Esophagus muscularis mucosa (tissue), 4 donors: ENCODE measurements around the gene ANO3.

Experiments
- CTCF ChIP-seq, 3 experiments: fragments of 200-600 bp in 2 of 3; fragments of 450-650 bp in 1 of 3; sonication (generic) in 2 of 3; IDR thresholded peaks; one replicate each; pipeline ENCODE4 v1.5.1; 2017 to 2019; ENCODE audit warnings: antibody characterized with exemption in 3 of 3, mild to moderate bottlenecking in 2 of 3, moderate library complexity in 1 of 3
- EP300 ChIP-seq: sonication (generic); formaldehyde crosslinking; IDR thresholded peaks from one replicate; pipeline ENCODE4 v1.6.1; 2017; ENCODE audit warnings: antibody characterized with exemption
- POLR2A ChIP-seq: fragments of 450-650 bp; IDR thresholded peaks from one replicate; pipeline ENCODE4 v1.6.1; 2017; ENCODE audit warnings: antibody characterized with exemption, moderate library complexity, mild to moderate bottlenecking, low read depth
- POLR2AphosphoS5 ChIP-seq, 2 donors: sonication (generic); formaldehyde crosslinking; IDR thresholded peaks; one replicate each; pipeline ENCODE4 v1.6.1; 2017; ENCODE audit warnings: antibody characterized with exemption in 2 of 2

DNA sequence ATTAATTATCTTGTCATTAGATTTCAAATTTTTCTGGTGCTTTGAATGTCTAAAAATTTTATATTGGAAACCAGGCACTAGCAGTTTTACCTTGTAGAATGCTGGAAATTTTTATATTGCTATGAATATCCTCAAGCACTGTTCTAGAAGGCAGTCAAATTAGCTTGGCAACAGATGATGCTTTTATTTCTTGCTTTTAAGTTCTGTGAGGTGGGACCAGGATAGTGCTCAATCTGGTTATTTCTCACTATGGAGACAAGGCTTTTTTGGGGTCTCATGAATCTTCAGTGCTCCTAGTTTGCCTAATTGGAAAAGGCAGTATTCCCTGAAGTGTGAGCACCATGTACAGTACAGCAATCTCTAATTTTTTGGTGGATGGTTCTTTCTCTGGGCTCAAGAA lies 27.1 kb downstream of the ANO3 start:
- TF ChIP-seq POLR2AphosphoS5 (IDR thresholded peaks at IDR 0.05) (no peak), CTCF (IDR thresholded peaks at IDR 0.05) (no peak), POLR2A (no peak), EP300 (no peak)
